Measurements from ENCODE around the gene CCDC57. TPM values are rescaled to one million over a fixed set of nuclear protein-coding genes. Genes with fewer than 3 reads are reported as not detected.

Gene CCDC57
- total and polyA plus RNA-seq, 9 of the 15 experiments (the other 6 are each of a cell fraction or from before 2014, with no cell fraction given) = 0.83 to 36.2 (median 13.6) TPM

DNA sequence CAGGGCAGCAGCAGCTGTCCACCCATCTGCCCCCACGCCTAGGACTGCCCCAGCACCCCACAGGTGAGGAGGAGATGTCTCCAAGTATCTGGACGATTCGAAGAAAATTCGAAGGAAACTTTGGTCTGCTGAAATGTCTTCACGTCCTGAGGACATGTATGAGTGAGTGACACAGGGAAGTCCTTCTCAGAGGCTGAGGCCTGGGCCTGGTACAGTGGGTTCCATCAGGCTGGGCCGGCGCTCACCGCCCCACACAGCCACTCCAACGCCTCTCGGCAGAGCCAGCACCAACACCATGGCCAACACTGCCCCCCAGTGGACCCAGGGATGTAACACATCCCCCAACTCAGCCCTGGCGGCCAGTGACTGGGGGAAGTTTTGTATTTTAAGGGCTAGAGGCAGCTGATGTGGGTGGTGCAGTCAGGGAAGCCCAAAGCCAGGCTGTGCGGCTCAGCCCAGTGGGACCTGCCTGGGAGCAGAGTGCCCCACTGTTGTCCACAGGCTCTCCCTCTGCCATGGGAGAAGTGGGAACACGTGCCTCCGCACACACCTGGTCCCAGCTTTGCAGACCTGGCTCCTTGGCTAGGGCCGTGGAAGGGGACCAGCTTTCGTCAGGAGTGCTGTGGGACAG is 58.8 kb downstream of the CCDC57 start (continued):
- no peak for TF ChIP-seq TRIM25 (IDR thresholded peaks at IDR 0.05; ENCODE audit: borderline replicate concordance)
- TF ChIP-seq FOXA1 (IDR thresholded peaks at IDR 0.05; ENCODE audit: borderline replicate concordance) = no peak
- TF ChIP-seq E2F1 (CRISPR knock-in tag; IDR thresholded peaks at IDR 0.05) = no peak
- TF ChIP-seq, protein P1, sequence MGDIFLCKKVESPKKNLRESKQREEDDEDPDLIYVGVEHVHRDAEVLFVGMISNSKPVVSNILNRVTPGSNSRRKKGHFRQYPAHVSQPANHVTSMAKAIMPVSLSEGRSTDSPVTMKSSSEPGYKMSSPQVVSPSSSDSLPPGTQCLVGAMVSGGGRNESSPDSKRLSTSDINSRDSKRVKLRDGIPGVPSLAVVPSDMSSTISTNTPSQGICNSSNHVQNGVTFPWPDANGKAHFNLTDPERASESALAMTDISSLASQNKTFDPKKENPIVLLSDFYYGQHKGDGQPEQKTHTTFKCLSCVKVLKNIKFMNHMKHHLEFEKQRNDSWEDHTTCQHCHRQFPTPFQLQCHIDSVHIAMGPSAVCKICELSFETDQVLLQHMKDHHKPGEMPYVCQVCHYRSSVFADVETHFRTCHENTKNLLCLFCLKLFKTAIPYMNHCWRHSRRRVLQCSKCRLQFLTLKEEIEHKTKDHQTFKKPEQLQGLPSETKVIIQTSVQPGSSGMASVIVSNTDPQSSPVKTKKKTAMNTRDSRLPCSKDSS (IDR thresholded peaks at IDR 0.05; ENCODE audit: low read depth, partially characterized antibody) = no peak
- TF ChIP-seq TAF1 (IDR thresholded peaks at IDR 0.05; ENCODE audit: control insufficient read depth, extremely low read depth, insufficient read depth, low read length, severe bottlenecking) = no peak
- peak; percentile 96 to 98 (median 96) for TF ChIP-seq CTCF (IDR thresholded peaks at IDR 0.05 in 2 of 3, conservative IDR thresholded peaks at IDR 0.05 in 1 of 3; ENCODE audit: insufficient read depth in 2 of 3, low read depth in 1 of 3, low read length in 3 of 3)
- no peak for TF ChIP-seq POLR2B (IDR thresholded peaks at IDR 0.05; ENCODE audit: low read depth, partially characterized antibody)
- TF ChIP-seq, protein P2, sequence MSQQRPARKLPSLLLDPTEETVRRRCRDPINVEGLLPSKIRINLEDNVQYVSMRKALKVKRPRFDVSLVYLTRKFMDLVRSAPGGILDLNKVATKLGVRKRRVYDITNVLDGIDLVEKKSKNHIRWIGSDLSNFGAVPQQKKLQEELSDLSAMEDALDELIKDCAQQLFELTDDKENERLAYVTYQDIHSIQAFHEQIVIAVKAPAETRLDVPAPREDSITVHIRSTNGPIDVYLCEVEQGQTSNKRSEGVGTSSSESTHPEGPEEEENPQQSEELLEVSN (IDR thresholded peaks at IDR 0.05; ENCODE audit: borderline replicate concordance in 1 of 2, extremely low read depth in 1 of 2, insufficient read depth in 1 of 2, insufficient read length in 1 of 2, low read depth in 1 of 2, low read length in 1 of 2, poor library complexity in 1 of 2, severe bottlenecking in 1 of 2) = no peak
- TF ChIP-seq, protein P3, sequence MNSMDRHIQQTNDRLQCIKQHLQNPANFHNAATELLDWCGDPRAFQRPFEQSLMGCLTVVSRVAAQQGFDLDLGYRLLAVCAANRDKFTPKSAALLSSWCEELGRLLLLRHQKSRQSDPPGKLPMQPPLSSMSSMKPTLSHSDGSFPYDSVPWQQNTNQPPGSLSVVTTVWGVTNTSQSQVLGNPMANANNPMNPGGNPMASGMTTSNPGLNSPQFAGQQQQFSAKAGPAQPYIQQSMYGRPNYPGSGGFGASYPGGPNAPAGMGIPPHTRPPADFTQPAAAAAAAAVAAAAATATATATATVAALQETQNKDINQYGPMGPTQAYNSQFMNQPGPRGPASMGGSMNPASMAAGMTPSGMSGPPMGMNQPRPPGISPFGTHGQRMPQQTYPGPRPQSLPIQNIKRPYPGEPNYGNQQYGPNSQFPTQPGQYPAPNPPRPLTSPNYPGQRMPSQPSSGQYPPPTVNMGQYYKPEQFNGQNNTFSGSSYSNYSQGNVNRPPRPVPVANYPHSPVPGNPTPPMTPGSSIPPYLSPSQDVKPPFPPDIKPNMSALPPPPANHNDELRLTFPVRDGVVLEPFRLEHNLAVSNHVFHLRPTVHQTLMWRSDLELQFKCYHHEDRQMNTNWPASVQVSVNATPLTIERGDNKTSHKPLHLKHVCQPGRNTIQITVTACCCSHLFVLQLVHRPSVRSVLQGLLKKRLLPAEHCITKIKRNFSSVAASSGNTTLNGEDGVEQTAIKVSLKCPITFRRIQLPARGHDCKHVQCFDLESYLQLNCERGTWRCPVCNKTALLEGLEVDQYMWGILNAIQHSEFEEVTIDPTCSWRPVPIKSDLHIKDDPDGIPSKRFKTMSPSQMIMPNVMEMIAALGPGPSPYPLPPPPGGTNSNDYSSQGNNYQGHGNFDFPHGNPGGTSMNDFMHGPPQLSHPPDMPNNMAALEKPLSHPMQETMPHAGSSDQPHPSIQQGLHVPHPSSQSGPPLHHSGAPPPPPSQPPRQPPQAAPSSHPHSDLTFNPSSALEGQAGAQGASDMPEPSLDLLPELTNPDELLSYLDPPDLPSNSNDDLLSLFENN (IDR thresholded peaks at IDR 0.05; ENCODE audit: low read depth in 2 of 2, low read length in 2 of 2) = no peak
- no peak for TF ChIP-seq SMARCC2 (IDR thresholded peaks at IDR 0.05; ENCODE audit: low read depth)
- TF ChIP-seq NUFIP1 (IDR thresholded peaks at IDR 0.05; ENCODE audit: partially characterized antibody) = no peak
- no peak for TF ChIP-seq ZNF766 (CRISPR knock-in tag; conservative IDR thresholded peaks at IDR 0.05)
